ENCODE data around the gene LMF1. TPM values are rescaled to one million over a fixed set of nuclear protein-coding genes. Genes with fewer than 3 reads are reported as not detected.

LMF1 gene
- polyA plus RNA-seq, 1 donor from 2014 or later: 16.2 TPM

DNA sequence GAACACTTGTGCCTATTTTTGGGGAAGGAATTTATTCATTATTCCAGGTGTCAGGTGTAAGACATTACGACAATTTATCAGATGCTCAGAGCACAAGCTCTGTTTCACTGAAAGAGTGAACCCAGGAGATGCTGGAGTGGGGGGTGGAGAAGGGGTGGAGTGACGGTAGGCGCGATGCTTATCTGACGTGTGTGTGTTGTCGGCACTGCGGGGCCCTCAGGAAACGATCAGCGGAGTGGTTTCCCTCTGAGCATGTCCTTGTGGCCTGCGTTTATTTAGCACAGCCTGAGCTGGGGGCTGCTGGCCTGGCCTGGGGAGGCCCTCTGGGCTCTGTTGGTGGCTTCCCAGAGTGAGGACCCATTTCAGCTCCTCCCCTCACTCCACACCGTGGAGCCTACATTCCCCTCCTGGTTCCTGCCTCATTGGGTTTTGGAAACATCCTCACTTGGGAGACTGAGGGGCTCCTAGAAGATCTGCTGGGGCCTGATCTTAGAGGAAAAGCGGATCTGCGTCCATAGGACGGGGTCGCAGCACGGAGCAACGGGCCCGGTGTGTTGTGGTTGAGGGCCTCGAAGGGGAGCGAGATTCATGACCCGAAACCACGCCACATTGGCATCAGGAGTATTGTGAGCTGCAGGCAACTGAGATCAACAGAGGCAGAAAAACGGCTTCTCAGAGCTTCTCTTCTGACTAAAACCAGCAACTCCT lies 151.3 kb downstream of the LMF1 start:
- no peaks in the 10 kb centered on the region for H3F3A ChIP-seq (ENCODE audit: insufficient read depth, low read length, poor library complexity, severe bottlenecking)
- H3K9me3 ChIP-seq (ENCODE audit: low read length): no peaks in the 10 kb centered on the region
- H3K27me3 ChIP-seq (ENCODE audit: insufficient read depth, low read depth, low read length): no peaks in the 10 kb centered on the region
- TF ChIP-seq TAF1 (IDR thresholded peaks at IDR 0.05; ENCODE audit: low read depth) (no peak), SMC3 (conservative IDR thresholded peaks at IDR 0.05; ENCODE audit: poor library complexity) (no peak), EP300 (conservative IDR thresholded peaks at IDR 0.05; ENCODE audit: poor library complexity, severe bottlenecking) (no peak), RAD21 (conservative IDR thresholded peaks at IDR 0.05) (no peak), EZH2 (IDR thresholded peaks at IDR 0.05; ENCODE audit: borderline replicate concordance, insufficient read depth, low read length, poor library complexity, severe bottlenecking) (no peak)
- no peaks in the 10 kb centered on the region for H3K36me3 ChIP-seq (ENCODE audit: insufficient read depth, low read length)
- no peaks in the 10 kb centered on the region for H3K9me2 ChIP-seq (ENCODE audit: insufficient read depth, low read length)
- no peak overlapping the region for H3K4me3 ChIP-seq (ENCODE audit: low read length)
- no peak overlapping the region for H3K4me2 ChIP-seq (ENCODE audit: low read length)
- no peak overlapping the region for H3K27ac ChIP-seq (ENCODE audit: low read length)
- no peaks in the 10 kb centered on the region for H4K20me1 ChIP-seq (ENCODE audit: insufficient read depth)
- H3K79me2 ChIP-seq (replicated peaks; ENCODE audit: insufficient read depth, low read length): no peaks in the 10 kb centered on the region
- H3K9ac ChIP-seq (ENCODE audit: low read length): no peak overlapping the region
- no peak overlapping the region for H2AFZ ChIP-seq (ENCODE audit: low read depth, low read length)

GRCh38 chr16:818592-818991 lies 152.2 kb downstream of the LMF1 start:
- H3K27me3 ChIP-seq (ENCODE audit: insufficient read depth, low read depth, low read length): no peaks in the 10 kb centered on the region
- no peak overlapping the region for H3K4me3 ChIP-seq (ENCODE audit: low read length)
- H3K27ac ChIP-seq (ENCODE audit: low read length): no peak overlapping the region
- no peaks in the 10 kb centered on the region for H3K9me2 ChIP-seq (ENCODE audit: insufficient read depth, low read length)
- H3K79me2 ChIP-seq (replicated peaks; ENCODE audit: insufficient read depth, low read length): no peaks in the 10 kb centered on the region
- H3K4me2 ChIP-seq (ENCODE audit: low read length): no peak overlapping the region
- H3K9me3 ChIP-seq (ENCODE audit: low read length): no peaks in the 10 kb centered on the region
- no peaks in the 10 kb centered on the region for H3K36me3 ChIP-seq (ENCODE audit: insufficient read depth, low read length)
- no peak overlapping the region for H3K9ac ChIP-seq (ENCODE audit: low read length)
- no peak for TF ChIP-seq REST (IDR thresholded peaks at IDR 0.05; ENCODE audit: borderline replicate concordance)
- TF ChIP-seq SMC3 (conservative IDR thresholded peaks at IDR 0.05; ENCODE audit: poor library complexity): no peak
- no peak for TF ChIP-seq MXI1 (conservative IDR thresholded peaks at IDR 0.05; ENCODE audit: poor library complexity, severe bottlenecking)
- no peak for TF ChIP-seq EP300 (conservative IDR thresholded peaks at IDR 0.05; ENCODE audit: poor library complexity, severe bottlenecking)
- no peak for TF ChIP-seq RAD21 (conservative IDR thresholded peaks at IDR 0.05)
- no peak for TF ChIP-seq TAF1 (IDR thresholded peaks at IDR 0.05; ENCODE audit: low read depth)
- no peak for TF ChIP-seq POLR2AphosphoS5 (IDR thresholded peaks at IDR 0.05)
- TF ChIP-seq CTCF (IDR thresholded peaks at IDR 0.05; ENCODE audit: poor library complexity, severe bottlenecking): no peak
- no peak for TF ChIP-seq EZH2 (IDR thresholded peaks at IDR 0.05; ENCODE audit: borderline replicate concordance, insufficient read depth, low read length, poor library complexity, severe bottlenecking)
- H4K20me1 ChIP-seq (ENCODE audit: insufficient read depth): no peaks in the 10 kb centered on the region
- H3F3A ChIP-seq (ENCODE audit: insufficient read depth, low read length, poor library complexity, severe bottlenecking): no peaks in the 10 kb centered on the region
- H2AFZ ChIP-seq (ENCODE audit: low read depth, low read length): no peak overlapping the region

Data from neural cell (in vitro differentiated cells).